GM21576 (cell line): ENCODE results near the gene MOB3B.
"Not testable (repeated sequence)": the region's sequence is repeated elsewhere in the genome, so short reads cannot be mapped to it uniquely, and the experiment has no call there.

Experiments
- ATAC-seq: cut with Tn5 transposase; IDR thresholded peaks from one replicate; pipeline ENCODE4 v1.9.1; 2021; ENCODE audit warnings: mild to moderate bottlenecking, moderate library complexity; ENCODE audit not compliant: unreplicated experiment

MOB3B gene

DNA sequence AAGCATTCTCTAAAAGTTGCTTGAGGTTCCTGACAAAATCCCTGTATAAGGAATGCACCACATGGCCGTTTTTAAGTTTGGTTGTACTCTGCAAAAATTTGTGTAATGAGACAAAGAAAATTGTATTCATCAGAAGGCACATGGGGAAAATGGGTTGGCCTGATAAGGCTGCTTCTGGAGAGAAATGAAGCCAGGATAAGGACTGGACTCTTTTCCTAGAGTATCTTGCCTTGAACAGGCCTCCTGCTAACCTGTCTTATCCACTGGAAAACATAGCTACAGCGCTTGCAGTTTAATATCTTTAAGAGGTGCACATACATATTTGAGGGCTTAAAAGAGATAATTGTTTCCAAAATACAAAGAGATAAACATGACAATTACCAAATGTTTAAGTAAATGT is 46.9 kb downstream of the MOB3B start:
- ATAC-seq: no peak

DNA sequence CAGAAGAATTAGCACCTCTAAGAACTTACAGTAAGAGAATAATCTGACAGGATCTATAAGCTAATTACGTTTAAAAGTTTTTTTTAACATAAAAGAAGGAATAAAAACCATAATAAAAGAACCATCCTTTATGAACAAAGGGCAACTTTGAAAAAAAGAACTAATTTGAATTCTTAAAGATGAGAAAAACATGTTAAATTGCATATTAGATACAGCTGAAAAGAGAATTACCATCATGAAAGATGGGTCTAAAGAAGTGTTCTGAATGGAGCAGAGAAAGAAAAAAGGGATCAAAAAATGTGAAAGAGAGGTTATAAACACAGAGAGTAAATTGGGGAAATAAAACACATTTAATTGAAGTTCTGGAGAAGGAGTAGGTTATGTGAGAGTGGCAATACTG is 51.3 kb downstream of the MOB3B start:
- no peak for ATAC-seq

DNA sequence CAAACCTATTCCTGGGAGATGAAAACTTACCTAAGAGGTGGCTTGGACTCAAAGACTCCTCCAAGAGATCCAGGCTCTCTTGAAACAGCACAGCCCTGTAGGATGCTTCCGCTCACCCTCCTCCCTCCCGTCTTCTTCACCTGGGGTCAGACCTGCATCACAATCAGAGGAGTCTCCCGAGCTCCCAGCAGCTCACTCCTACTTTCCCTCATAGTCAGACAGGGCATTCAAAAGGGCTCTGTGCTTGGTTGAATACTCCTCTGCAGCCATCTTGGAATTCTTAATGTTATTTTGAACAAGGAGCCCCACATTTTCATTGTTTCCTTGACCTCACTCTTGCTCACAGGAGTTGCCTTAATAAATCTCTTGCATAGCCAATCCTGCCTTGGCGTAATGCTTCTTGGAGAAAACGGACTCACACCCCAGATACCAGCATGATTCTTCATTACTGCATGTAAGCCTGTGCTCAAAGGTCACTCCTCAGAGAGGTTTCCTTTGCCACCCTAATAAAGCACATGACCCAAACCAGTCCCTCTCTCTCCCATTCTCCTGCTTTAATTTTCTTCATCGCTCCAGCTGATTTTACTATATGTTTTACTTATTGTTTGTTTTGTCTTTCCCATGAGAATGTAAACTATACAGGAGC is 52.6 kb downstream of the MOB3B start:
- no peak for ATAC-seq

DNA sequence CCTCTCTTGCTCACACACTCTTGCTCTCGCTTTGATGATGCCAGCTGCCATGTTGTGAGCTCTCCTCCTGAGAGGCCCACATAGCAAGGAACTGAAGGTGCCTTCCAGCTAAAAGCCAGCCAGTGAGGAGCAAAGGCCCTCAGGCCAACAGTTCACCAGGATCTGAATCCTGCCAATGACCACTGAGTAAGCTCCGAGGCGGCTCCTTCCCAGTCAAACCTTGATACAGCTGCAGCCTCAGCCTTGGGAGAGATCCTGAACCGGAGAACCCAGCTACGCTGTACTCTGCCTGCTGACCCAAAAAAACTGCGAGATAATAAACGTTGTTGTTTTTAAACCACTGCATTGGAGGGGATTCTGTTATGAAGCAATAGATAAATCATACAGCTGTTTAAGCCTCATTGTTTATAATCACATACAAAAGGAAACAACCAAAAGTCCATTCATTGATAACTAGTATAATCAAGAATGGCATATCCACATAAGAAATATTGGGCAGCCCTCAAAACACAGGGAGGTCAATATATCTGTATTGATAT is 54.5 kb downstream of the MOB3B start:
- no peak for ATAC-seq

DNA sequence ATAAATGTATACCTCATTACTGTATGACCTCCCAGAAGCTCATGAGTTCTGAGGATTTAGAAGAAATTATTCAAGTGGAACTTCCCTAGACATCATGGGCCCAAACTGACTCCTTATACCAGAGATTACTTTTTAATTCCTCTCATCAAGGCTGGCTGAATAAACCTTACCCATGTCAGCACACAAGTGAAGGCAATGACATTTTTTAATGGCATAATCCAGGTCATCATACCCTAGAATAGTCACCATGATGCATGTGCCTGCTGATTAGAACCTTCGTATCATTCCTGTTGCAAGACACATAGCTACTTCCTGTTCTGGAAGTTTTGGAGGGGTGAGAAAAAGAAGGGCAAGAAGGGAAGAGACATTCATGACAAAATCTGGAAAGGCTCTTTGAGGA is 55.3 kb downstream of the MOB3B start:
- no peak for ATAC-seq

DNA sequence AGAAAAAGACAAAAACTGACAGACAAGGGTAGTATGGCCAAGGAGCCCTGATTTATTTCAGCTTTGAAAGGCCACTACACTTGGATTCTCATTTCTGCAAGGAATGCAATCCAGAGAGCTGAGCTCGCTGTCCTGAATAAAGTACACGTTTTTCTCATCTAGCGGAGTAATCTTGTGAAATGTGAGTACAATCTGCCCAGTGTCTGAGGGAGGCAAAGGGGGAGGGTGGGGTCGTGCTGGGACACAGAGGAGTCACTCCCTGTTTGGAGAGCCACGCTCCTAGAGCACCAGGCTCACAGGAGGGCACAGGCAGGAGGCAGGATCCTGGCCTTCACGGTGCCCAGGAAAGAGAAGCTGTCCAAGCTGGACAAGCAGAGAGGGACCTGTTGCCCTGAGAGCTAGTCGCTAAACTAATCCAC is 56.5 kb downstream of the MOB3B start:
- ATAC-seq: no peak

DNA sequence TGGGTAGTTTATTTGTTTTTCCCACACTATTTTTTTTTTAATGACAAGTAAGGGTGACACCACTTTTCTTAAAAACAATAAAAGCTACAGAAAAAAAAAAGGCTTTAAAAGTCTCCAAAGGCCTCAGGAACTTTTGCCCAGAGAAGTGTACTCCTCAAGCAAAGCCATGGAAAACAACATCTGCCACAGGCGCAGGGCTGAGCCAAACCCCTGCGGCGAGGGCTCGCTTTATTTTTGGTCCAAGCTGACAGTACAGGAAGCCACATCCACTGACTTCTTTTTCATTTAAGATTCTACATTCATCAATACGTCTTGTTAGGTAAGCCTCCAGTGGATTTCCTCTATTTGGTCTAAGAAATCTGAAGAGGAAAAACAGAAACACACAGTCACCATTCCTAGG is 57.4 kb downstream of the MOB3B start:
- ATAC-seq: no peak

DNA sequence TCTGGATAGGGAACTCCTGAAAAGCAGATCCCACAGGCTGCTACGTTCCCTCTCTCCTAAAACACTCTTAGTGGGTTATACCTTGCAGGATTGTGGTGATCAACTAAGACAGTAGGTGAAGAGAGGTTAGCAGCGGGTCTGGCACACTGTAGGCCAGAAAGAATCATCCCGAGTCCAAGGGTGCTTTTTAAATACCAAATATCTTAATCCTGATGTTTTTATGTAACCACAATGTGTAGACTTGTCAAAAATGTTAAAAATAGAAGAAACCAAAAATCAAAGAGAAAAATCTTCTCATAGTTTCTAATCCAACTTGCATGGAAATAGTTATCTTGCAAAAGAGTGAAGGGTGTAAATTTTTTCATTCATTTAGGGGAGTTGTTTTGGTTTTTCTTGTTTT is 57.8 kb downstream of the MOB3B start:
- no peak for ATAC-seq

DNA sequence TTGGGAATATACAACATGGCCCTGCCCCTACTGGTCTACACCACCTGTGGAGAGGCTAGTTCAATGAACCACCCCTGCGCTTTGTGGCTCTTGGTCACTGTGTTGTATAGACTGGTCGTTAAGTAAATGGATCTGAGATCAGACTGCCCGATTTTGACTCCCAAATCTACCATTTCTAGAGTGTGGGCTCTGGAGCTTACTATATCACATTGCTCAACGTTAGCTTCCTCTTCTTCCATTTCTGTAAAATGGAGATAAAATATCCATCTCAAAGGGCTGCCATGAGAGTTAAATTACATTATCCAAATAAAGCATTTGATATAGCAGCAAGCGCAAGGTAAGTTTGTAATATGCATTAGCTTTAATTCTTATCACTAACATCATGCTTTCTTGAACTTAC is 58.2 kb downstream of the MOB3B start:
- no peak for ATAC-seq

DNA sequence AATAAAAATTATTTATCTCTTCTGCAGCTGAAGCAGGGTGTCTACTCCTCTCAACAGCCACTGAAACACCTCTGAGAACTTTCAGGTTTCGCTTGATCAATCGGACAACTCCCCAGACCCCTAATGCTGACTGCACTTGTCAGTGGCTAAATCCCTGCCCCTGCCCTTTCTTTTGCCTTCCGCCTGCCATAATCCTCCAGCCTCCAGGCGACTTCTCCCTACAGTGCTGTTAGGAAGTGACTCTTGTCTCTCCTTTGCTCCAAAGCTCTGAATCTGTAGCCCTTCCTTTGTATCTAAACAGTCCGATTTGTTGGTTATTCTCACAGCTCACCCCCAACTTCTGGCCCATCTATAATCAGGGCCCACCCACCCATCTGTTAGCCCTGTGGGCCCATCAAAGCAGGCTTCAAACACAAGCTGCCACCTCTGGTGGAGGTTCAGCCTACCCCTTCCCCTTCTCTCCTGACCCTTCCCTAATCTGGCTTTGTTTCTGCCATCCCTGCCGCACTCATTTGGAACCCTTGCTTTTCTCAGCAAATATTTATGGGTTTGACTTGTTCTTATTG is 59.2 kb downstream of the MOB3B start:
- no peak for ATAC-seq

DNA sequence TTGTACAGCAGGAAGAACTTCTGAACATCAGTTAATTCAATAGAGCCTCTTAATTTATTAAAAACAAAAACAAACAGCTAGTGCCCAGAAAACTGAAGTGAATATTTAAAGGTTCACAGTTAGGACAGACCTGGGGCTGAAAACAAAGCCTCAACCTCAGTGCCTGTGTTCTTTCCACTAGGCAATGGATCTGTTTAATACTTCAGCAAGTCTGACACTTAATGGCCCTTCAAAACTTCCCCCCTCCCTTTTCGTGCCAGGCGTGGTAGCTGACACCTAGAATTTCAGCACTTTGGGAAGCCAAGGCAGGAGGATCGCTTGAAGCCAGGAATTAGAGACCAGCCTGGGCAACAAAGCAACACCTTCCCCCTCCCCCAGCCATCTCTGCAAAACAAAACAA is 60.1 kb downstream of the MOB3B start:
- ATAC-seq: no peak

DNA sequence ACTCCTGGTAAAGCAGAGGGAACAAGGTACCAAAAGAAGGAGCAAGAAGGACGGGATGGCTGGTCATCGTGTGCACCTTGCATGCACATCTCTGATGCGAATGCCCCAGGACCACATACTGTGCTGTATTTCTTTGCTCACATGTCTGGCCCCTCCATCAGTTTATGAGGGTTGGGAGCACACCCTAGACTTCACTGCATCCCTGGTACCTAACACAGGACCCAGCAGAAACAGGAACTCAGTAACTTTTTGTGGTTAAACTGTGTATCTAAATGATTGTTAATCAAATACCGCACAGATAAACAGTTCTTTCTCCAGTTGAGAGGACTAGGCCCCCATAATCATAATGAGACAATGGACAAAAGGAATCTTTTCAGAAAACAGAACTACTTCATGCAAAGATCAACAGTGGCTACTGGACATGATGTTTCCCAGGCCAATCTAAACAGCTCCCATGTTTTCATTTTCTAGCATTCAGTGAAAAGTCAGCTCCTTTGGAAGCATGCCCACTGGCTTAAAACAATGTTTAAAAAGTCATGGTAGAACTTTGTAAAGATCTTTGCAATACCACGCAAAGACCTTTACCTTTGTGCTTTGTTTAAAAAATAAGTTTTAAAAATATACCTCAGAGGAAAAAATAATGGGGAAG is 61.0 kb downstream of the MOB3B start:
- ATAC-seq: no peak

DNA sequence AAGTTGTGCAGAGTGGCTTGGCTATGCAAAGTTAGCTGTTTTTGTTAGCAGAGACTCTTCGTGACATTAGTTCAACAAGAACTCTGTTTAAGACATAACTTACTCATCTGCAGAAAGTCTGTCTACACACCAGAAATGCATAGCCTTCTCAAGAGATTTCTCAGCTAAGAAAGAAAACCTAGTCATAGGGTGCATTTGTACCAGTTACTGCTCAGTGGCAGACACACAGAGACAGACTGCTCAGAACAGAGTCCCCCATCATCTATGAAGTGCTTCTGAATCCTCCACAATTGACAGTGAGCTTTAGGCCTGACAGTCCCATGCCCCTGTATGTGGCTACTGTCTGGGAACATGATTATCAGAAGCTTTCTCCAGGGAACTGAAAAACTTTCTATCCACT is 61.6 kb downstream of the MOB3B start:
- no peak for ATAC-seq

DNA sequence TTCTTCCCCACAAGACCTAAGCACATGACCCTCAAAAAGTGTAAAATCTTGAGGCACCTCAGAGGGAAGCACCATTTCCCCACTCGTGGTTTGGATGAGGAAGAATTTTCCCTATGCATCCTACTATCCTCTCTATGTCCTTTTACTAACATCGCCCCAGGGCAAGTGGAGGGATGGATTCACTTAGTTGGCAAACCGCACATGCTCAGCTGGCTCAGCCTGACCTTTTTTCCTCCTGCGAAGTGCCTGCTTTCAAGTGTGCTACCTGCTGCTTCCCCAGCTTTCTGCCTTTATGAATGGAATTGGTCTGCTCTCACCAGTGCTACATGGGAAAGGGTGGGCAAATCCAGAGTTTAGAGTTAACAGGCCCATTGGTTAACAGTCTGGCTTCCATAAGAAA is 62.1 kb downstream of the MOB3B start:
- ATAC-seq: no peak

DNA sequence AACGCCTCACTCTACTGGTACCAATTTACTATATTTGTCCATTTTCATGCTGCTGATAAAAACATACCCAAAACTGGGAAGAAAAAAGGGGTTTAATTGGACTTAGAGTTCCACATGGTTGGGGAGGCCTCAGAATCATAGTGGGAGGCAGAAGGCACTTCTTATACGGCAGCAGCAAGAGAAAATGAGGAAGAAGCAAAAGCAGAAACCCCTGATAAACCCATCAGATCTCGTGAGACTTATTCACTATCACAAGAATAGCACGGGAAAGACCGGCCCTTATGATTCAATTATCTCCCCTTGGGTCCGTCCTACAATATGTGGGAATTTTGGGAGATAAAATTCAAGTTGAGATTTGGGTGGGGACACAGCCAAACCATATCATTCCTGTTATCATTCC is 63.1 kb downstream of the MOB3B start:
- ATAC-seq: not testable (repeated sequence)

DNA sequence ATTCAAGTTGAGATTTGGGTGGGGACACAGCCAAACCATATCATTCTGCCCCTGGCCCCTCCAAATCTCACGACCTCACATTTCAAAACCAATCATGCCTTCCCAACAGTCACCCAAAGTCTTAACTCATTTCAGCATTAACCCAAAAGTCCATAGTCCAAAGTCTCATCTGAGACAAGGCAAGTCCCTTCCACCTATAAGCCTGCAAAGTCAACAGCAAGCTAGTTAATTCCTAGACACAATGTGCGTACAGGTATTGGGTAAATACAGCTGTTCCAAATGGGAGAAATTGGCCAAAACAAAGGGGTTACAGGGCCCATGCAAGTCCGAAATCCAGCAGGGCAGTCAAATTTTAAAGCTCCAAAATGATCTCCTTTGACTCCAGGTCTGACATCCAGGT is 64.7 kb downstream of the MOB3B start:
- ATAC-seq: not testable (repeated sequence)

DNA sequence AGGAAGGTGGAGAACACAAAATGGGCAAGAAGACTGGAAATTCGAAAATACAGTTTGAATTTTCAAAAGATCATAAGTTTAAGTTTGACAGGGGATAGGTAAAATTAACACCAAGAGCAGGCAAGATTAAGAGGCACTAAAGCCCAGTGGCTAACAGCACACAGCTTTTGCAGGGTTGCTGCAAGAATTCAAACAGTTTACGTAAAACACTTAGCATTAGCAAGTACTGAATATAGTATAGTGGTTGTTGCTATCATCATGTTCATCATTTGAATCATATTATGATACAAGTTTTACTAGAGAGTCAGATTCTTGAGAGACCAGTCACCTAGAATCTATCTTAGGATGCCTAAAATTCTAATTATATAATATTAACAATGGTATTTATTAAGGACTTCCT is 66.8 kb downstream of the MOB3B start:
- ATAC-seq: no peak

DNA sequence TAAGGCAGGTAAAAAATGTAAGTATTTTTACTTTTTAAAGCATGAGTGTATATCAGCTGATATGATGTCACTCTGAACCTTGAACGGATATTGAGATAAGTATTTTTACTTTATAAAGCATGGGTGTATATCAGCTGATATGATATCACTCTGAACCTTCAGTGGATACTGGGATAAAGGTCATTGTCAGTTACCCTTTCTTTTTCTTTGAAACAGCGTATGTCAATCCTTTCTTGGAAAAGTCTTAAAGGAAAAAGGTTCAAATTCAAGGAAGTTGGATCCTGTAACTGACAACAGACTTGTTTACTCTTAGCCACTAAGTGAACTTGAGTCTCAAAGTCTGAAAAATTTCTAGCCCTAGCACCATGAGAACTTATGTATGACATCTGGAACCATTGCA is 67.2 kb downstream of the MOB3B start:
- ATAC-seq: no peak

DNA sequence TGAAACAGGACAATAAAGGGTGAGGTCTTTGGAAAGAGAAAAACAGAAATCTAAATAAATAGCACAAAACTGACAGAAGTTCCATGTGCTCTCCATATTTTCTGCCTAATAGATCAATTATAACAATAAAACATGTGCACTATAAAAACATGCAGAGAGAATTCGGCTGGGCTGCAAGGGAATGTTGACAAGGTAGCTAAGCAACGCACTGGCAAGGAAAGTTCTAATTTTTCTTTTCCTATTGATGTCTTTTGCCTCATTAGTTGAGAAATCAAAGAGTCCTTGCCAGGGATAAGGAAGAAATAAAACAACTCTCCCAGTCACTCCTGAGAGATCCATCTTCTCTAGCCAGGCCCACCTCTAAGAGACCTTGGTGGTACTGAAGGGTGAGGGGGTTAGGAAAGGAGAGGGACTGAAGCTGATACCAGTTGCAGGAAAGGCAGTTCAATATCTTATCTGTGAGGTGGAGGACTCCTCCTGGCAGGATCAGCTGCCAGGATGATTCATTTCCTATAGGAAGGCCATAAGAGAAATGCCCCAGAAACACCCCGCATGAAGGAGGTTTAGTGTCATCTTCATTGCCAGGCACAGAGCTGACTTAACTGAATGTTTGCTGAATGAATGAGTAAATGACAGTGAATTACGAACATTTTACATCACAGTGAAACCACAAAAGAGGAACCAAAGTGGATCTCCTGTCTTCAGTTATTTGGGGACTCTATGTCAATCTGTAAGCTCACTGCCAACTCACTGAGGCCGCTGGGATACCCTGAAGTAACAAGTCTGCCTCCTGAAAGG is 69.2 kb downstream of the MOB3B start:
- peak; percentile 86 for ATAC-seq

DNA sequence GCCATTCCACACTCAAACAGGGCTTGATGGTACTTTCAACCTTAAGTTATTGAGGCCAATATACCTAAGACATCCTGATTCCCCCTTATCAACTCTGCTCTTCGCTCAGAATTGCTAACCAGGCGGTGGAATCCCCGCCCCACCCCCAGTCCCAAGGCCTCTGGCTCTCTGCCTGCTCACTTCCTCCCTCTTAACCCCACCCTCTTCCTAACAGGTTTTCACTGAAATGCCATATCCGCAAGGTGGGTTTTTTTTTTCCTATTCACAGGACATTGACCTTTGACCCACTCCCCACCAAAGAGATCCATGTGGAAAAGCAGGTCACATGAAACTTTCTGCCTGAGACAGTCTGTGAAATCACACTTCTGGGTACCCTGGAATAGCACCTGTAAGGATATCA is 72.2 kb downstream of the MOB3B start:
- ATAC-seq: no peak

DNA sequence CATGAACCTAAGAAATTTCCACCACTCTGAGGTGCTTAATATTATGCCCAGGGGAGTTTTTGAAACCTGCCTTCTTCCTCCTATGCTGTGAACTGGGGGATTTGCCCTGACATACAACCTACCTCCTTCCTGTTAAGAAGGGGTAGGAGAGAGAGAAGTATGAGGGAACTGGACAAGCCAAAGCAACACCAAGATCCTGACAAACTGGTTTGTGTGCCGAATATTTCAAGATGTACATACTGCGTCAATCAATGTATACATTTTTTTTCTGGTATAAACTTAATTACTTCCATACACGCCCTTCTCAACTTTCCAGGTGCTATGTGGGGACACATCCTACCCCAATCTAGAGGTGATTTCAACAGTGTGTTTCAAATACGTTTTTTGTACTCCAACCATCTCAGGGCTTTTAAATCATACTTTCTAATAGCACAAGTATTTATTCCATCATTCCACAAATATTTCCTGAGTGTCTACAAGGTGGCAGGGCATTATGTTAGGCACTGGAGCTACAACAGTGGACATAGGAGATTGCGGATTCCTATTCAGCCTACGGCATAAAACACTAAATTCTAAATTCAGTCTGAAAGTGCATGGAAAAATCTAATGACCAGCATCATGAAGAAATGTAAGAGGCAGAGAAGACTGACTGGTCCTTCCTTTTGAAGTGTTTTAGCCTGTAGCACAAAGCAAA is 75.6 kb downstream of the MOB3B start:
- ATAC-seq: no peak
